Loucy (cell line): ENCODE data around the gene DOCK8.

Source experiments
- H2AFZ ChIP-seq: fragments of 200-600 bp; sonication (generic); 2 replicates; pipeline ENCODE4 v1.6.0; 2016; ENCODE audit warnings: antibody characterized with exemption, mild to moderate bottlenecking, low read length, moderate library complexity
- H3F3A ChIP-seq: fragments of 200-600 bp; 2 replicates; pipeline ENCODE4 v1.6.0; 2016; ENCODE audit warnings: antibody characterized with exemption, low read depth, mild to moderate bottlenecking
- H3K27me3 ChIP-seq: fragments of 200-600 bp; sonication (generic); 2 replicates; pipeline ENCODE4 v1.6.1; 2014; ENCODE audit warnings: low read length, mild to moderate bottlenecking; ENCODE audit not compliant: insufficient read depth, poor library complexity, severe bottlenecking
- H3K36me3 ChIP-seq: fragments of 200-600 bp; sonication (generic); 2 replicates; pipeline ENCODE4 v1.6.1; 2016; ENCODE audit warnings: low read length; ENCODE audit not compliant: insufficient read depth
- H3K4me1 ChIP-seq: fragments of 200-600 bp; sonication (generic); 2 replicates; pipeline ENCODE4 v1.5.1; 2014; ENCODE audit warnings: low read length, mild to moderate bottlenecking; ENCODE audit not compliant: insufficient read depth, poor library complexity, severe bottlenecking
- H3K4me2 ChIP-seq: fragments of 200-600 bp; sonication (generic); 2 replicates; pipeline ENCODE4 v1.6.0; 2014; ENCODE audit warnings: antibody characterized with exemption, low read length, low read depth, mild to moderate bottlenecking; ENCODE audit not compliant: poor library complexity, severe bottlenecking
- H3K4me3 ChIP-seq: fragments of 200-600 bp; sonication (generic); 2 replicates; pipeline ENCODE4 v1.5.1; 2014; ENCODE audit warnings: low read length, mild to moderate bottlenecking, mixed read lengths; ENCODE audit not compliant: poor library complexity, severe bottlenecking
- H3K79me2 ChIP-seq: fragments of 200-600 bp; sonication (generic); 2 replicates; pipeline ENCODE4 v1.6.1; 2014; ENCODE audit warnings: low read length; ENCODE audit not compliant: insufficient read depth
- H3K9ac ChIP-seq: fragments of 200-600 bp; sonication (generic); 2 replicates; pipeline ENCODE4 v1.6.0; 2014; ENCODE audit warnings: mild to moderate bottlenecking, low read depth, low read length, moderate library complexity; ENCODE audit not compliant: poor library complexity, severe bottlenecking
- H3K9me2 ChIP-seq: fragments of 200-600 bp; sonication (generic); replicated peaks from 2 replicates; pipeline ENCODE4 v1.6.1; 2016; ENCODE audit warnings: low read depth, low read length, mixed read lengths
- H3K9me3 ChIP-seq: fragments of 200-600 bp; sonication (generic); 2 replicates; pipeline ENCODE4 v1.6.1; 2014; ENCODE audit warnings: mild to moderate bottlenecking, antibody characterized with exemption, low read length, low read depth; ENCODE audit not compliant: insufficient read depth
- H4K20me1 ChIP-seq: fragments of 200-600 bp; sonication (generic); 2 replicates; pipeline ENCODE4 v1.6.0; 2014; ENCODE audit warnings: antibody characterized with exemption, low read length, mild to moderate bottlenecking; ENCODE audit not compliant: insufficient read depth, poor library complexity, severe bottlenecking
- EZH2phosphoT487 ChIP-seq: fragments of 200-600 bp; IDR thresholded peaks from 2 replicates; pipeline ENCODE4 v1.6.1; 2018; ENCODE audit warnings: antibody characterized with exemption, mild to moderate bottlenecking, moderate library complexity, borderline replicate concordance
- TF ChIP-seq, protein P1 (sequence below): fragments of 200-600 bp; sonication (generic); conservative IDR thresholded peaks from 2 replicates; pipeline ENCODE4 v1.5.1; 2014; ENCODE audit warnings: mild to moderate bottlenecking, antibody characterized with exemption, low read length

The DOCK8 gene

GRCh38 chr9:385818-386398 is 171.2 kb downstream of the DOCK8 start:
- no peak overlapping the region for H3K4me3 ChIP-seq
- H3K4me2 ChIP-seq = no peak overlapping the region
- no peak overlapping the region for H2AFZ ChIP-seq
- H3K27me3 ChIP-seq = no peaks in the 10 kb centered on the region
- H4K20me1 ChIP-seq = no peaks in the 10 kb centered on the region
- H3K9ac ChIP-seq = no peak overlapping the region
- H3K36me3 ChIP-seq = peaks cover 82% of the 10 kb centered on the region; the same call in 1 of the 2 replicates
- H3K9me2 ChIP-seq = no peaks in the 10 kb centered on the region
- H3K9me3 ChIP-seq = no peaks in the 10 kb centered on the region
- no peaks in the 10 kb centered on the region for H3K79me2 ChIP-seq
- no peaks in the 10 kb centered on the region for H3K4me1 ChIP-seq
- no peaks in the 10 kb centered on the region for H3F3A ChIP-seq
- TF ChIP-seq EZH2phosphoT487 = no peak
- TF ChIP-seq, protein P1, sequence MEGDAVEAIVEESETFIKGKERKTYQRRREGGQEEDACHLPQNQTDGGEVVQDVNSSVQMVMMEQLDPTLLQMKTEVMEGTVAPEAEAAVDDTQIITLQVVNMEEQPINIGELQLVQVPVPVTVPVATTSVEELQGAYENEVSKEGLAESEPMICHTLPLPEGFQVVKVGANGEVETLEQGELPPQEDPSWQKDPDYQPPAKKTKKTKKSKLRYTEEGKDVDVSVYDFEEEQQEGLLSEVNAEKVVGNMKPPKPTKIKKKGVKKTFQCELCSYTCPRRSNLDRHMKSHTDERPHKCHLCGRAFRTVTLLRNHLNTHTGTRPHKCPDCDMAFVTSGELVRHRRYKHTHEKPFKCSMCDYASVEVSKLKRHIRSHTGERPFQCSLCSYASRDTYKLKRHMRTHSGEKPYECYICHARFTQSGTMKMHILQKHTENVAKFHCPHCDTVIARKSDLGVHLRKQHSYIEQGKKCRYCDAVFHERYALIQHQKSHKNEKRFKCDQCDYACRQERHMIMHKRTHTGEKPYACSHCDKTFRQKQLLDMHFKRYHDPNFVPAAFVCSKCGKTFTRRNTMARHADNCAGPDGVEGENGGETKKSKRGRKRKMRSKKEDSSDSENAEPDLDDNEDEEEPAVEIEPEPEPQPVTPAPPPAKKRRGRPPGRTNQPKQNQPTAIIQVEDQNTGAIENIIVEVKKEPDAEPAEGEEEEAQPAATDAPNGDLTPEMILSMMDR = peak; percentile 77

GRCh38 chr9:389159-389558 is 174.5 kb downstream of the DOCK8 start:
- H3K36me3 ChIP-seq = peaks cover 83% of the 10 kb centered on the region; the same call in 1 of the 2 replicates
- no peaks in the 10 kb centered on the region for H3K9me2 ChIP-seq
- no peak overlapping the region for H2AFZ ChIP-seq
- no peaks in the 10 kb centered on the region for H3K79me2 ChIP-seq
- H3K4me1 ChIP-seq = no peaks in the 10 kb centered on the region
- no peak overlapping the region for H3K4me3 ChIP-seq
- H3K9ac ChIP-seq = no peak overlapping the region
- H3K9me3 ChIP-seq = no peaks in the 10 kb centered on the region
- no peak overlapping the region for H3K4me2 ChIP-seq
- no peaks in the 10 kb centered on the region for H4K20me1 ChIP-seq
- no peaks in the 10 kb centered on the region for H3K27me3 ChIP-seq
- H3F3A ChIP-seq = no peaks in the 10 kb centered on the region
- TF ChIP-seq, protein P1 = no peak
- TF ChIP-seq EZH2phosphoT487 = no peak

DNA sequence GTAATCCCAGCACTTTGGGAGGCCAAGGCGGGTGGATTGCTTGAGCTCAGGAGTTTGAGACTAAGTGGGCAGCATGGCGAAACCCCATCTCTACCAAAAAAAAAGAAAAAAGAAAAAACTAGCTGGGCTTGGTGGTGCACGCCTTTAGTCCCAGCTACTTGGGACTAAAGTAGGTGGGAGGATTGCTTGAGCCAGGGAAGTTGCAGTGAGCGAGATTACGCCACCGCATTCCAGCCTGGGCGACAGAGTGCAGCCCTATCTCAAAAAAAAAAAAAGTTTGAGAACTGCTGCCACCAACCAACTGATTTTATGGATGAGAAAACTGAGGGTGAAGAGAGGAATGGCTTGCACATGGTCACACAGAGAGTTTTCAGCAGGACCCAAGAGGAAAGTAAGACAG is 175.1 kb downstream of the DOCK8 start:
- H3K4me3 ChIP-seq = no peak overlapping the region
- no peak overlapping the region for H3K9ac ChIP-seq
- H3K9me3 ChIP-seq = no peaks in the 10 kb centered on the region
- H3F3A ChIP-seq = no peaks in the 10 kb centered on the region
- H3K27me3 ChIP-seq = no peaks in the 10 kb centered on the region
- H4K20me1 ChIP-seq = no peaks in the 10 kb centered on the region
- no peak overlapping the region for H2AFZ ChIP-seq
- H3K4me2 ChIP-seq = no peak overlapping the region
- no peaks in the 10 kb centered on the region for H3K4me1 ChIP-seq
- H3K36me3 ChIP-seq = peaks cover 86% of the 10 kb centered on the region; the same call in 1 of the 2 replicates
- no peaks in the 10 kb centered on the region for H3K9me2 ChIP-seq
- no peak for TF ChIP-seq EZH2phosphoT487
- TF ChIP-seq, protein P1 = no peak
- H3K79me2 ChIP-seq = no peaks in the 10 kb centered on the region
